ENCODE results near the gene ERG. TPM values are rescaled to one million over a fixed set of nuclear protein-coding genes. Genes with fewer than 3 reads are reported as not detected.
A peak's percentile ranks its signal among the peaks of the same experiment; 100 is the strongest.

Gene ERG, protein sequence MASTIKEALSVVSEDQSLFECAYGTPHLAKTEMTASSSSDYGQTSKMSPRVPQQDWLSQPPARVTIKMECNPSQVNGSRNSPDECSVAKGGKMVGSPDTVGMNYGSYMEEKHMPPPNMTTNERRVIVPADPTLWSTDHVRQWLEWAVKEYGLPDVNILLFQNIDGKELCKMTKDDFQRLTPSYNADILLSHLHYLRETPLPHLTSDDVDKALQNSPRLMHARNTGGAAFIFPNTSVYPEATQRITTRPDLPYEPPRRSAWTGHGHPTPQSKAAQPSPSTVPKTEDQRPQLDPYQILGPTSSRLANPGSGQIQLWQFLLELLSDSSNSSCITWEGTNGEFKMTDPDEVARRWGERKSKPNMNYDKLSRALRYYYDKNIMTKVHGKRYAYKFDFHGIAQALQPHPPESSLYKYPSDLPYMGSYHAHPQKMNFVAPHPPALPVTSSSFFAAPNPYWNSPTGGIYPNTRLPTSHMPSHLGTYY
- total RNA-seq, result under 0.01 TPM in 1 of 2 replicates, not detected in the other

- no peaks in the 10 kb centered on the region for H3K27me3 ChIP-seq (ENCODE audit: control insufficient read depth, insufficient read depth, low read length)
- DNase-seq (ENCODE audit: low read depth) (no peak), FAIRE-seq (no peak)
- no peak within 1 kb of the TSS for H3K4me3 ChIP-seq (ENCODE audit: low read depth, low read length)
- no peak for TF ChIP-seq CTCF (IDR thresholded peaks at IDR 0.05; ENCODE audit: insufficient read depth, low read length, severe bottlenecking)
- no peaks in the 10 kb centered on the region for H3K36me3 ChIP-seq (ENCODE audit: control insufficient read depth, insufficient read depth, low read length)
Measured at GRCh38 chr21:38498057-38498833, at the start of gene ERG. TSS of gene ERG (minus strand) at chr21:38498477. CDS start at chr21:38498380, 97 bp downstream.

DNA sequence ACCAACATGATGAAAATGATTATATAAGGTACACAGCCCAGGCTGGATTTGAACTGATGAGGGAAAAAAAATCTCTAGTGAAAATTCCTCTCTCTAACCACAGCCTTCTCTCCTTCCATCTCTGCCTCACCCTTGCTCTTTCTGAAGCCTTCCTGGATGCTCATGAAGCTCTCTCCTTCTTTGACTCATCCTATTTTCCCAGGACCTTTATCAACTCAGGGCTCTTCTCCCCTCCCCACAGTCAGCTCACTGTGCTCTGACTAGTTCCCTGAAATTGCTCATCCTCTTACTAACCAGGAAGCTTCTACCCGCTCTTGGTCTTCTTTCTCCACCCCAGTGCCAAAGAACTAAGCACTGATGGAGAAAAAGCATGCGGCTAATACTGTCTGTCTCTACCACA, 46.4 kb upstream of the ERG start:
- Histone ChIP-seq H3K27me3 (ENCODE audit: control insufficient read depth, insufficient read depth, low read length) (no peaks in the 10 kb centered on the region), H3K36me3 (ENCODE audit: control insufficient read depth, insufficient read depth, low read length) (no peaks in the 10 kb centered on the region), H3K4me3 (ENCODE audit: low read depth, low read length) (no peak overlapping the region)
- no peak for TF ChIP-seq CTCF (IDR thresholded peaks at IDR 0.05; ENCODE audit: insufficient read depth, low read length, severe bottlenecking)
- peak; percentile 64 for DNase-seq (ENCODE audit: low read depth)
- no peak for FAIRE-seq

GRCh38 chr21:38542263-38542662, 44.0 kb upstream of the ERG start:
- DNase-seq (ENCODE audit: low read depth), result no peak
- no peaks in the 10 kb centered on the region for H3K36me3 ChIP-seq (ENCODE audit: control insufficient read depth, insufficient read depth, low read length)
- no peak for FAIRE-seq
- H3K4me3 ChIP-seq (ENCODE audit: low read depth, low read length), result no peak overlapping the region
- H3K27me3 ChIP-seq (ENCODE audit: control insufficient read depth, insufficient read depth, low read length), result no peaks in the 10 kb centered on the region
- TF ChIP-seq CTCF (IDR thresholded peaks at IDR 0.05; ENCODE audit: insufficient read depth, low read length, severe bottlenecking), result no peak

- H3K36me3 ChIP-seq (ENCODE audit: control insufficient read depth, insufficient read depth, low read length), result no peaks in the 10 kb centered on the region
- FAIRE-seq (no peak), DNase-seq (ENCODE audit: low read depth) (peak; percentile 20)
- H3K4me3 ChIP-seq (ENCODE audit: low read depth, low read length), result no peak overlapping the region
- TF ChIP-seq CTCF (IDR thresholded peaks at IDR 0.05; ENCODE audit: insufficient read depth, low read length, severe bottlenecking), result no peak
- no peaks in the 10 kb centered on the region for H3K27me3 ChIP-seq (ENCODE audit: control insufficient read depth, insufficient read depth, low read length)
Measured at GRCh38 chr21:38538353-38538752, 40.1 kb upstream of the ERG start.

GRCh38 chr21:38534591-38534990, 36.3 kb upstream of the ERG start:
- TF ChIP-seq CTCF (IDR thresholded peaks at IDR 0.05; ENCODE audit: insufficient read depth, low read length, severe bottlenecking), result no peak
- no peaks in the 10 kb centered on the region for H3K27me3 ChIP-seq (ENCODE audit: control insufficient read depth, insufficient read depth, low read length)
- no peaks in the 10 kb centered on the region for H3K36me3 ChIP-seq (ENCODE audit: control insufficient read depth, insufficient read depth, low read length)
- no peak for DNase-seq (ENCODE audit: low read depth)
- no peak overlapping the region for H3K4me3 ChIP-seq (ENCODE audit: low read depth, low read length)
- no peak for FAIRE-seq

Measured in bronchial epithelial cell (primary cell).